ENCODE data around the gene MAGEB2. TPM values are rescaled to one million over a fixed set of nuclear protein-coding genes. Genes with fewer than 3 reads are reported as not detected.

Gene MAGEB2
- total RNA-seq, 1 donor from 2014 or later, result not detected

DNA sequence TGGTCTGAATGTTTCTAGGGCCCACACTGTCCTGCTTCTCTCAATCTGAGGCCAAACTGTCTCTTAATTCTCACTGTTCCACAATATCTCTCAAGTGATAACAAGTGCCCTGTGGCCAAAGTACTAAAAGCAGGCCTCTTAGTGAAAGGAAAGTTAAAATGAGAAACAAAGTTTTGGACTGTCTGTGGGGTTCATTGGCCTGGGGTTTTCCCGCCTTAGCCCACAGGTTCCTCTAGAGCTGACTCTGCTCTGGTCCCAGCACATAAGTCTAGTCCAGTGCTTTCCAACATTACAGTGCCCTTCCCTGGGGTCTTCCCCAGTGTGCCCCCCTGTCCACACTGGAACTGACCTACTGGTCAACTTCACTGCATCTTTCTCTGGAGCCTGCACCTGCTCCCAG is 37.9 kb downstream of the MAGEB2 start:
- TF ChIP-seq, protein P1, sequence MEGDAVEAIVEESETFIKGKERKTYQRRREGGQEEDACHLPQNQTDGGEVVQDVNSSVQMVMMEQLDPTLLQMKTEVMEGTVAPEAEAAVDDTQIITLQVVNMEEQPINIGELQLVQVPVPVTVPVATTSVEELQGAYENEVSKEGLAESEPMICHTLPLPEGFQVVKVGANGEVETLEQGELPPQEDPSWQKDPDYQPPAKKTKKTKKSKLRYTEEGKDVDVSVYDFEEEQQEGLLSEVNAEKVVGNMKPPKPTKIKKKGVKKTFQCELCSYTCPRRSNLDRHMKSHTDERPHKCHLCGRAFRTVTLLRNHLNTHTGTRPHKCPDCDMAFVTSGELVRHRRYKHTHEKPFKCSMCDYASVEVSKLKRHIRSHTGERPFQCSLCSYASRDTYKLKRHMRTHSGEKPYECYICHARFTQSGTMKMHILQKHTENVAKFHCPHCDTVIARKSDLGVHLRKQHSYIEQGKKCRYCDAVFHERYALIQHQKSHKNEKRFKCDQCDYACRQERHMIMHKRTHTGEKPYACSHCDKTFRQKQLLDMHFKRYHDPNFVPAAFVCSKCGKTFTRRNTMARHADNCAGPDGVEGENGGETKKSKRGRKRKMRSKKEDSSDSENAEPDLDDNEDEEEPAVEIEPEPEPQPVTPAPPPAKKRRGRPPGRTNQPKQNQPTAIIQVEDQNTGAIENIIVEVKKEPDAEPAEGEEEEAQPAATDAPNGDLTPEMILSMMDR (conservative IDR thresholded peaks at IDR 0.05), result no peak
- no peak for DNase-seq (ENCODE audit: extremely low spot score, unreplicated experiment)
- Mint-ChIP-seq H3K4me3 (no peak overlapping the region), H3K27me3 (no peaks in the 10 kb centered on the region), H3K36me3 (no peaks in the 10 kb centered on the region), H3K4me1 (ENCODE audit: unreplicated experiment) (no peaks in the 10 kb centered on the region), H3K27ac (no peak overlapping the region), H3K9me3 (peaks cover 5% of the 10 kb centered on the region)

DNA sequence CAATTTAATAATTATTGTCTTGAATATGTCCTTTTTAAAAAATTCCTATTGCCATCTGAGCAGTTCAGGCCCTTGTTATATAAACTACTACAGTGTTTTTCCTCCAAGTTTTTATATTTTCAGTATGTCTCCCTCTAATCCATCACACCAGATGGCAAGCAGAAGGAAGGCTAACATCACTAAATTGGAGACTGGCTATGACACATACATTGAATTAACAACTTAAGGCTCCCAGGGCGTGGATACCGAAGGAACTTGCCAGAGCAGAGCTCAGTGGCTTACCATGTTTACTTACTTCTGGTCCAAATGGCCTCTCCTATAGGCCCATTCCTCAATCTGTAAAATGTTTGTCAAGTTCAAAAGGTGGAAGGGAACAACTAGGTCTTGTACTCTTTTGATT is 44.6 kb downstream of the MAGEB2 start:
- DNase-seq (ENCODE audit: extremely low spot score, unreplicated experiment), result no peak
- Mint-ChIP-seq H3K4me3 (no peak overlapping the region), H3K9me3 (no peaks in the 10 kb centered on the region), H3K4me1 (ENCODE audit: unreplicated experiment) (no peaks in the 10 kb centered on the region), H3K27me3 (no peaks in the 10 kb centered on the region), H3K36me3 (no peaks in the 10 kb centered on the region), H3K27ac (no peak overlapping the region)
- TF ChIP-seq, protein P1 (conservative IDR thresholded peaks at IDR 0.05), result no peak

DNA sequence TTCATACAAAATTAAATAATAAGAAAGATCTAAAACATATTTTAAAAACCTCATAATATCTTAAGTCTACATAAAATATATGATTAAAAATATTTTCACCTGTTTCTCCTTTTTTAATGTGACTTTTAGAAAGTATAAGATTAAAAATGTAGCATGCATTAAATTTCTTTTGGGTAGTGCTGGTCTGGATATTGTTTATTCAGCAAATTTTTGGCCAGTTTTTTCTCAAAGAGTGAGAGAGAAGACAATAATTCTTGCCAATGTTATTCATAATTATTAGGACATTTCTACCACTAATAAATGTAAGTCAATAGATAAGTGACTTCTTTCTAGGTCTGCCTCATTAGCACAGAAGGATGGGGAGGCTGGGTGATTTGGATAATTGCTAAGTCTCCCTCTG is 45.6 kb downstream of the MAGEB2 start:
- Mint-ChIP-seq H3K4me1 (ENCODE audit: unreplicated experiment) (no peaks in the 10 kb centered on the region), H3K4me3 (no peak overlapping the region), H3K27me3 (no peaks in the 10 kb centered on the region), H3K27ac (no peak overlapping the region), H3K36me3 (no peaks in the 10 kb centered on the region), H3K9me3 (no peaks in the 10 kb centered on the region)
- no peak for DNase-seq (ENCODE audit: extremely low spot score, unreplicated experiment)
- TF ChIP-seq, protein P1 (conservative IDR thresholded peaks at IDR 0.05), result no peak

DNA sequence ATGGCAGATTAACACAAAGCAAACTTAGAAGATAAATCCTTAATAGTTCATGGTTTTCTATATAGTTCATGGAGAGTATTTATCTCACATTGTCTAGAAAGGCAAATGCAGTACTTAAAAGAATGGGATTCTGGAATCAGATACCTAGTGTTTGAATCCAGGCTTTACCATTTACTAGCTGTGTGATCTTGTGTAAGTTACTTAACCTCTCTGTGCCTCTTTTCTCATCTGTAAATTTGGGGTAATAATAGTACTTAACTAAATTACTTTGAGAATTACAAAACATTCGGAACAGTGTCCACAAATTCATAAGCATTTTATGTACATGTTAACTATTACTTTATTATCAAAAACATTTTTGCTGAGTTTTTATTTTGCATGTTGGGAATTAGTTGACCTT is 47.4 kb downstream of the MAGEB2 start:
- no peaks in the 10 kb centered on the region for H3K4me1 Mint-ChIP-seq (ENCODE audit: unreplicated experiment)
- no peaks in the 10 kb centered on the region for H3K36me3 Mint-ChIP-seq
- no peak overlapping the region for H3K4me3 Mint-ChIP-seq
- no peak for DNase-seq (ENCODE audit: extremely low spot score, unreplicated experiment)
- H3K9me3 Mint-ChIP-seq, result no peaks in the 10 kb centered on the region
- no peak overlapping the region for H3K27ac Mint-ChIP-seq
- H3K27me3 Mint-ChIP-seq, result no peaks in the 10 kb centered on the region
- TF ChIP-seq, protein P1 (conservative IDR thresholded peaks at IDR 0.05), result no peak

Other genes starting within 250 kb of the MAGEB2 start
- 0.45 and 0.92 TPM in 2 replicates for gene MAGEB3, start 15.1 kb downstream of the MAGEB2 start, total RNA-seq (ENCODE audit: low replicate concordance)
- gene MAGEB4, start 26.4 kb downstream of the MAGEB2 start, total RNA-seq (ENCODE audit: low replicate concordance), result not detected in 2 replicates
- gene MAGEB1, start 31.6 kb downstream of the MAGEB2 start, total RNA-seq (ENCODE audit: low replicate concordance), result not detected in 2 replicates
- gene NR0B1, start 93.8 kb downstream of the MAGEB2 start, total RNA-seq (ENCODE audit: low replicate concordance), result 12.7 and 14.1 TPM in 2 replicates

All from type B pancreatic cell (in vitro differentiated cells).